Hindlimb muscle (tissue), 1 donor: ENCODE results near the gene CDY2A. TPM values are rescaled to one million over a fixed set of nuclear protein-coding genes. Genes with fewer than 3 reads are reported as not detected.
"Not testable (repeated sequence)": the region's sequence is repeated elsewhere in the genome, so short reads cannot be mapped to it uniquely, and the experiment has no call there.

Experiments
- DNase-seq: peaks from one replicate; pipeline ENCODE4 v3.0.0-alpha.2; 2013
- polyA plus RNA-seq: library from polyadenylated mRNA; unstranded; fragments of 120-200 nt; gene quantifications from one replicate; pipeline ENCODE4 v1.2.1, GENCODE V29; 2013; ENCODE audit not compliant: insufficient read length

CDY2A gene, protein sequence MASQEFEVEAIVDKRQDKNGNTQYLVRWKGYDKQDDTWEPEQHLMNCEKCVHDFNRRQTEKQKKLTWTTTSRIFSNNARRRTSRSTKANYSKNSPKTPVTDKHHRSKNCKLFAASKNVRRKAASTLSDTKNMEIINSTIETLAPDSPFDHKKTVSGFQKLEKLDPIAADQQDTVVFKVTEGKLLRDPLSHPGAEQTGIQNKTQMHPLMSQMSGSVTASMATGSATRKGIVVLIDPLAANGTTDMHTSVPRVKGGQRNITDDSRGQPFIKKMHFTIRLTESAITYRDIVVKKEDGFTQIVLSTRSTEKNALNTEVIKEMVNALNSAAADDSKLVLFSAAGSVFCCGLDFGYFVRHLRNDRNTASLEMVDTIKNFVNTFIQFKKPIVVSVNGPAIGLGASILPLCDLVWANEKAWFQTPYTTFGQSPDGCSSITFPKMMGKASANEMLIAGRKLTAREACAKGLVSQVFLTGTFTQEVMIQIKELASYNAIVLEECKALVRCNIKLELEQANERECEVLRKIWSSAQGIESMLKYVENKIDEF
- not detected for polyA plus RNA-seq

DNA sequence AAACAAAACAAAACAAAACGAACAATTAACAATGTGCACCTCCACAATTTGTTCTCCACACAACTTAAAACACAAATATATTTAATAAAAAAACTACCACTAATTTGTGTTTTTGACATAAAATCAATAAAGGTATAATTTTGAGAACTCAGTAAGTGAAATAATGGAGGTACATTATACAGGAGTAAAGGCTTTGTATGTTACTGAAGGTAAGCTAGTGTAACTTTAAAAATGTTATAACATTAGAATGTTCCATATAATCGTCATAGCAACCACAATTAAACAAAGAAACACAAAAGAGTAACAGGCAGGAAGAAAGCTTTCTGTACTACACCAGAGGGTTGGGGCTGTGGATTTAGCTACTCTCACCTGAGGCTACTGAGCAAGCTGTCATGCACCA, at the start of gene CDY2A:
TSS of gene CDY2A (plus strand) at position 301 of the 400 bp plus-strand sequence. CDS start 328 bp downstream, outside the sequence.
- not testable (repeated sequence) for DNase-seq

DNA sequence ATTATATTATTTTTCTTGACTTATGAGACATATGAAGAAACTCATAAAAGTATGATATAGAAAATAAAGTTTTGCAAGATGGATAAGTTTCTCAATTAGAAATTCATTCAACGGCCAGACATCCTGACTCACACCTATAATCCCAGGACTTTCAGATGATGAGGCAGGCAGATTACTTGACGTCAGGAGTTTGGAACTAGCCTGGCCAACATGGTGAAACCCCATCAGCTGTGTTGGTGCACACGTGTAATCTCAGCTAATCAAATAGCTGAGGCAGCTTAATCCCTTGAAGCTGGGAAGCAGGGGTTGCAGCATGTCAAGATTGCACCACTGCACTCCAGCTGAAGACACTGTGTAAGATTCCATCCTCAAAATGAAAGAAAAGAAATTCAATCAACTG, 28.0 kb upstream of the CDY2A start:
- DNase-seq: not testable (repeated sequence)

DNA sequence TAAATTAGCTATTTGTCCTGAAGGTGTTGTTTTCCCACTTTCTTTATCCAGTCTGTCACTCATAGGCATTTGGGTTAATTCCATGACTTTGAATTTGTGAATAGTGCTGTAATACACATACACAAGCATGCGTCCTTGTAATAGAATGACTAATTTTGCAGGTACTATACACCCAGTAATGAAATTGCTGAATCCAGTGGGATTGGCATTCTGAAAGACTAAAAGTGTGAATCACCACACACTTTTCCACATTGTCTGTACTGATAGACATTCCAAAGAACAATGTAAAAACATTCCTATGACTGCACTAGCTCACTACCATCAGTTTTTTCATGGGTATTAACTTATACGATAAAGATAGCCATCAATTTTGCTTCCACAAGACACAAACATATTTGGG, 27.3 kb upstream of the CDY2A start:
- DNase-seq: not testable (repeated sequence)

- DNase-seq: not testable (repeated sequence)
These were observed 1.7 kb upstream of the CDY2A start for GRCh38 chrY:18023897-18024296.

- DNase-seq: not testable (repeated sequence)
These were observed 3.3 kb downstream of the CDY2A start for GRCh38 chrY:18028845-18029244.

DNA sequence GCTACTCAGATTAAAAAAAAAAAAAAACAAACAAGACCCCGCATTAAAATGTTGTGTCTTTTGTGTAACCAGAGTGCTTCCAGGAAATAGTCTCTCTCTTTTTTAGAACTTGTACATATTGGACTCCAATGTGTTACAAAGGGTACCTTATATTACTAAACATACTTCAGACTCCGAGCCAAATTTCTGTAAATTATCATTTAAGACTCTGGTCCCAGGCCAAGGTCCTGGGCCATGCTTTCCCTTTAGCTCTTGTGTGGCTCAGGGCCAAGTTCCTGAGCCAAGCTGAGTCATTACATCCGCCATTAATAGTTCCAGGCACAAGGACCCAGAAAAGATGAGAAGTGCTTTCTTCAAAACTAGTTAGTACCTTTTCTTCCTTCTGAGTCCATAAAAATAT, 4.6 kb downstream of the CDY2A start:
- not testable (repeated sequence) for DNase-seq

DNA sequence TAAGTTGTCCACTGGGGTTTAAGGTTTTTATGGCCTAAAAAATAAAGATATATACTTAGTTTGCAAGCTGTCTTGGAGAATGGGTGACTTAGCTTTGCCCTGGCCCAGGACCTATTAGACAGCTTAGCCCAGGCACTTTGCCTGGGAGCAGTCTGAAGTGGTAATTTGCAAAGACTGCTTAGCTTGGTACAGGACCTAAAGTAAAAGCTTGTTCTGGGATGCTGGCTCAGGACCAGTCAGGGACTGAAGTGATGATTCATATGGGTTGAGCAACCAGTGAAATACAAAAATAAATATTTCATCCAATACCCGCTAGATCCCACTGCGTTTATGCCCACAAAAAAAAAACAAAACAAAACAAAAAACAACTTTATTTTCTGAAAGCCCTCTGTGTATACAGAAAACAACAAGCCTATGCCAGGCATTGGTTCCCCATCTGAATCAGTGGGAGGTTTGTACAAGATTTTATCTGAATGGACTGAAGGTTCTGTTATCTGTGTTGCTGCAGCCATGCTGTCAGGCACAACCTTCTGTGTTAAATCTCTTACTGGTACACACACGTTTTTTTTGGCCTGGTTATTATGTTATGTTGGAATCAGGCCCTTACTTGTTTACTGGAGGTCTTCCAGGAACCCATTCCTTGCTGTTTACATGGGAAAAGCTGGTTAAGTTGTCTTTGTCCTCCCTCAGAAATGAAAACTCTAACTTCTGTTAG, 8.7 kb downstream of the CDY2A start:
- not testable (repeated sequence) for DNase-seq

- not testable (repeated sequence) for DNase-seq
These were observed 9.3 kb downstream of the CDY2A start for GRCh38 chrY:18034864-18035263.

DNA sequence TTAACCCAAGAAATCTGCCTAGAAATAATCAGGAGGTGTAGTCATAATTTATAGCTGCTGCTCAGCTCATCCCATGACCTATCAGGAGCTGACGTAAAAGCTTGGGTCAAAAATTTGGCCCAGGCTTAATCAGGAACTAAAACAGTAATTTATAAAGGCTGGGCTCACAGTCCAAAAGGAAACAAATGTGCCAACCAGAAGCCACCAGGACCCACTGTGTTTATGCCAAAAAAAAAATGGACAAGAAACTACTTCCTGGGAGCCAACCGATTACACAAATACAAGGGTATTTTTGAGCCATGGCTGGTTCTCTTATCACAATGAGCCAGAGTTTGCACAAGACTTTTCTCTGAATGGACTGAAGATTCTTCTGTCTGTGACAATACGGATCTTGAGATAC, 19.4 kb downstream of the CDY2A start:
- DNase-seq: not testable (repeated sequence)

DNA sequence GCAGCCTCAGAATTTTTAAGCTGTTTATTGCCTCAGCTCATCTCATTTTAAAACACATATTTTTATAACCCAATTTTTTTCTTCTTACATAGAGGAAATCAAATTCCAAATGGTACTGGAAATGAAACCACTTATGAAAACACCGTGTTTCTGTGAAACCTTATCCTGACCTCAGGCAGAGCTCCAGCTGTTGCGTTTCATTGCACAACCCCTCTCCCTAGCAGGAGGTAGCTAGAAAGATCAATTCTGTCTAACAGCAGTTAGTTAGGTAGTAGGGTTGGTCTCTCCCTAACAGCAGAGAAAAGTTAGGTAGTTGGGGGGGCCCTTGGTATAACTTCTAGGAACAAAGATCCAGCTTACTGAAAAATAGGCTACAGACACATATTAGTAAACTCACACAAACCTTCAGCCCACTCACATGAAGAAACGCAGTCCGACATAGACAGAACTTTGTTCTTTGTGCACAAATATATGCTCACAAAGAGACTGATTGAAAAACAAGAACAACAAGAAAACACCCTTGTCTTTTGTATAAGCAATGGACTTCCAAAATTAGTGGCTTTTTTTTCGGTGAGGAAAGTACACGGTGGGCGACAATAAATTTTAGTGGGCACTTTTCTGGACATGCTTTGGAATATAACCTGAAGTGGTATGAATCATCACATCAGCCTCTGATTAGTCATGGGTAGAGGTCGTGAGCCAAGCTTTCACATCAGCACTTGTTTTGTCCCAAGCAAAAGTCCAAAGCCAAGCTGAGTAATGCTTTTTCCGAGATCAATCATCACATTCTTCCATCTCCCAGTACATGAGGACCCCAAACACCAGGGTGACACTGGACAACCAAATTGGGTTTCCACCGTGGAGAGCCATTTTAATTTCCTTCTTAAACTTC, 22.8 kb downstream of the CDY2A start:
- not testable (repeated sequence) for DNase-seq

GRCh38 chrY:18049061-18049460, 23.5 kb downstream of the CDY2A start:
- not testable (repeated sequence) for DNase-seq

DNA sequence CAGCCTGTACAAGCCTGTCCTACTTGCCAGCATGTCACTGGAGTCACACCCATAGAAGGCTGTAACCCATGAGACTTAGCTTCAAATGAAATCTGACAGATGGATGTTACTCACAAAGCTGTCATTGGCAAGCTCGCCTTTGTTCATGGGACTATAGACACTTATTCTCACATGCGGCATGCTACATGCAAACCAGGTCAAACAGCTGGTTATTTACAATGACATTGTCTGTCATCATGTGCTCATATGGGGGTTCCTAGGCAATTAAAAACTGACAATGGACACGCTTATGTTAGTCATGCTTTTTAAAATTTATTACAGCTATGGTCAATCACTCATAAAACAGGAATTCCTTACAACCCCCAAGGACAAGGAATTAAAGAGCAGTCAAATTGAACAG, 30.9 kb downstream of the CDY2A start:
- not testable (repeated sequence) for DNase-seq

- DNase-seq: not testable (repeated sequence)
These were observed 47.9 kb downstream of the CDY2A start for GRCh38 chrY:18073464-18073863.

Other genes starting within 250 kb of the CDY2A start
- not detected for gene CDY2B, start 145.6 kb upstream of the CDY2A start, polyA plus RNA-seq